Astrocyte of the cerebellum (primary cell): ENCODE measurements around the gene LRFN2.

Source experiments
- DNase-seq: peaks from one replicate; pipeline ENCODE4 v3.0.0-alpha.2; 2011; ENCODE audit warnings: low read depth
- H3K4me3 ChIP-seq: 2 replicates; pipeline ENCODE4 v1.5.1; 2011; ENCODE audit warnings: mild to moderate bottlenecking, low read depth, low read length, moderate library complexity
- CTCF ChIP-seq: IDR thresholded peaks from 2 replicates; pipeline ENCODE4 v1.5.1; 2012; ENCODE audit warnings: low read length, low read depth, moderate library complexity, mild to moderate bottlenecking; ENCODE audit errors: missing control alignments
- in situ Hi-C: cut with HindIII; loops from 2 replicates; pipeline ENCODE4 v1.10.0; 2017; ENCODE audit warnings: low sequenced_read_pairs

The LRFN2 gene

GRCh38 chr6:40569162-40569910 is 17.8 kb downstream of the LRFN2 start:
- no peak for DNase-seq
- TF ChIP-seq CTCF, result no peak
- H3K4me3 ChIP-seq, result no peak overlapping the region
- in situ Hi-C loops, result no loop called here

GRCh38 chr6:40568062-40568708 is 19.0 kb downstream of the LRFN2 start:
- no peak for DNase-seq
- in situ Hi-C loops, result no loop called here
- H3K4me3 ChIP-seq, result no peak overlapping the region
- TF ChIP-seq CTCF, result no peak

- DNase-seq, result no peak
- in situ Hi-C loops, result no loop called here
- TF ChIP-seq CTCF, result no peak
- H3K4me3 ChIP-seq, result no peak overlapping the region
Observed at GRCh38 chr6:40563111-40563510, 24.1 kb downstream of the LRFN2 start.

GRCh38 chr6:40559056-40559455 is 28.1 kb downstream of the LRFN2 start:
- TF ChIP-seq CTCF, result no peak
- in situ Hi-C loops, result no loop called here
- DNase-seq, result no peak
- no peak overlapping the region for H3K4me3 ChIP-seq

- no peak overlapping the region for H3K4me3 ChIP-seq
- TF ChIP-seq CTCF, result no peak
- no peak for DNase-seq
- in situ Hi-C loops, result no loop called here
Observed at GRCh38 chr6:40558102-40558501, 29.1 kb downstream of the LRFN2 start.

GRCh38 chr6:40556881-40557280 is 30.3 kb downstream of the LRFN2 start:
- H3K4me3 ChIP-seq, result no peak overlapping the region
- in situ Hi-C loops, result no loop called here
- TF ChIP-seq CTCF, result no peak
- no peak for DNase-seq
